IMR-90 (cell line): ENCODE results near the gene VPS13C. TPM values are rescaled to one million over a fixed set of nuclear protein-coding genes. Genes with fewer than 3 reads are reported as not detected.

ENCODE experiments used
- ATAC-seq: fragments of 200-7000 bp; cut with Tn5 transposase; 2 replicates; pipeline ENCODE4 v1.9.1; 2020; ENCODE audit warnings: low read depth, mild to moderate bottlenecking, moderate library complexity
- BruUV-seq: library from RNA; stranded (reverse); fragments of 400-500 nt; replicated peaks from 2 replicates; lab custom pipeline; 2021; lab: Mats Ljungman, UMichigan
- CTCF ChIA-PET: fragments of 300-600 bp; formaldehyde crosslinking; extraction: SDS; loops from one replicate; lab custom pipeline; 2021; ENCODE audit warnings: antibody characterized with exemption; lab: Yijun Ruan, JAX
- POLR2A ChIA-PET: fragments of 300-600 bp; sonication (Branson Sonifier 250); formaldehyde crosslinking; loops from one replicate; lab custom pipeline; 2022; ENCODE audit warnings: antibody characterized with exemption; ENCODE audit not compliant: unreplicated experiment; lab: Charles Lee
- DNase-seq: peaks from one replicate; pipeline ENCODE4 v3.0.0; 2013
- H2AFZ ChIP-seq: replicated peaks from 2 replicates; pipeline ENCODE3; 2013; ENCODE audit warnings: low read length, mild to moderate bottlenecking; ENCODE audit not compliant: poor library complexity
- H2AK5ac ChIP-seq: 2 replicates; pipeline ENCODE4 v1.6.1; 2013; ENCODE audit warnings: low read depth, low read length, inconsistent platforms
- H2AK9ac ChIP-seq: replicated peaks from 2 replicates; pipeline ENCODE3; 2013; ENCODE audit warnings: mild to moderate bottlenecking, low read depth, low read length, moderate library complexity; ENCODE audit not compliant: poor library complexity
- H2BK120ac ChIP-seq: 2 replicates; pipeline ENCODE4 v1.6.1; 2013; ENCODE audit warnings: low read depth, low read length, inconsistent platforms
- H2BK15ac ChIP-seq: 3 replicates; pipeline ENCODE4 v1.6.1; 2013; ENCODE audit warnings: low read depth, low read length, inconsistent platforms
- H2BK20ac ChIP-seq: 2 replicates; pipeline ENCODE4 v1.6.1; 2013; ENCODE audit warnings: low read depth, mild to moderate bottlenecking, inconsistent platforms, low read length, moderate library complexity
- H2BK5ac ChIP-seq: 2 replicates; pipeline ENCODE4 v1.6.1; 2013; ENCODE audit warnings: mild to moderate bottlenecking, low read depth, low read length, inconsistent platforms; ENCODE audit not compliant: poor library complexity, severe bottlenecking
- H3K14ac ChIP-seq: replicated peaks from 2 replicates; pipeline ENCODE4 v1.6.1; 2013; ENCODE audit warnings: low read depth, low read length, inconsistent platforms
- H3K18ac ChIP-seq: 2 replicates; pipeline ENCODE4 v1.6.1; 2013; ENCODE audit warnings: low read depth, low read length, control low read depth
- H3K23ac ChIP-seq: 2 replicates; pipeline ENCODE4 v1.6.1; 2013; ENCODE audit warnings: low read depth, low read length, inconsistent platforms
- H3K27ac ChIP-seq: 2 replicates; pipeline ENCODE4 v1.5.1; 2013; ENCODE audit warnings: mild to moderate bottlenecking, control low read depth, low read length; ENCODE audit not compliant: insufficient read depth
- H3K27me3 ChIP-seq: 2 replicates; pipeline ENCODE4 v1.6.1; 2013; ENCODE audit warnings: low read length; ENCODE audit not compliant: control insufficient read depth, insufficient read depth
- H3K36me3 ChIP-seq: 2 replicates; pipeline ENCODE4 v1.6.1; 2013; ENCODE audit warnings: low read length, mixed read lengths; ENCODE audit not compliant: control insufficient read depth, insufficient read depth
- H3K4ac ChIP-seq: 2 replicates; pipeline ENCODE4 v1.6.1; 2013; ENCODE audit warnings: low read depth, low read length, inconsistent platforms
- H3K4me1 ChIP-seq: 2 replicates; pipeline ENCODE4 v1.6.1; 2013; ENCODE audit warnings: low read length, mixed read lengths; ENCODE audit not compliant: control insufficient read depth, insufficient read depth
- H3K4me2 ChIP-seq: 2 replicates; pipeline ENCODE4 v1.6.1; 2013; ENCODE audit warnings: low read depth, mild to moderate bottlenecking, control low read depth, low read length, moderate library complexity
- H3K4me3 ChIP-seq: 2 replicates; pipeline ENCODE4 v1.5.1; 2013; ENCODE audit warnings: low read depth, mild to moderate bottlenecking, control low read depth, low read length, moderate library complexity; ENCODE audit not compliant: insufficient read depth
- H3K56ac ChIP-seq: 2 replicates; pipeline ENCODE4 v1.6.1; 2013; ENCODE audit warnings: low read length, inconsistent platforms; ENCODE audit not compliant: insufficient read depth; ENCODE audit errors: extremely low read depth
- H3K79me1 ChIP-seq, 2 experiments: 2 replicates each; pipeline ENCODE4 v1.6.1; 2013; ENCODE audit warnings: low read length in 2 of 2, inconsistent platforms in 1 of 2, low read depth in 1 of 2
- H3K9ac ChIP-seq: 2 replicates; pipeline ENCODE4 v1.6.1; 2013; ENCODE audit warnings: low read depth, low read length, control low read depth
- H3K9me1 ChIP-seq: 2 replicates; pipeline ENCODE4 v1.6.1; 2013; ENCODE audit warnings: low read length, inconsistent platforms; ENCODE audit not compliant: insufficient read depth
- H3K9me3 ChIP-seq: 2 replicates; pipeline ENCODE4 v1.6.1; 2013; ENCODE audit warnings: low read length; ENCODE audit not compliant: control insufficient read depth, insufficient read depth
- H4K20me1 ChIP-seq: 2 replicates; pipeline ENCODE4 v1.6.1; 2013; ENCODE audit warnings: low read length, inconsistent platforms; ENCODE audit not compliant: insufficient read depth
- H4K5ac ChIP-seq: 2 replicates; pipeline ENCODE4 v1.6.1; 2013; ENCODE audit warnings: mild to moderate bottlenecking, low read depth, low read length, control low read depth
- H4K8ac ChIP-seq, 2 experiments: 2 replicates each; pipeline ENCODE4 v1.6.1; 2013; ENCODE audit warnings: low read depth in 2 of 2, low read length in 2 of 2, control low read depth in 1 of 2, inconsistent platforms in 1 of 2
- H4K91ac ChIP-seq: 2 replicates; pipeline ENCODE4 v1.6.1; 2013; ENCODE audit warnings: low read depth, low read length, inconsistent platforms; ENCODE audit not compliant: insufficient read depth
- CEBPB ChIP-seq: IDR thresholded peaks from 2 replicates; pipeline ENCODE4 v1.6.1; 2012; ENCODE audit warnings: low read depth, low read length, improper control_type of control experiment
- CTCF ChIP-seq: conservative IDR thresholded peaks from 2 replicates; pipeline ENCODE4 v1.5.1; 2012; ENCODE audit warnings: mild to moderate bottlenecking, low read depth, low read length, improper control_type of control experiment
- ELK1 ChIP-seq: fragments of 150-350 bp; IDR thresholded peaks from 2 replicates; pipeline ENCODE4 v1.6.1; 2016; ENCODE audit warnings: low read depth, mild to moderate bottlenecking, low read length, moderate library complexity, borderline replicate concordance
- FOS ChIP-seq: fragments of 150-350 bp; IDR thresholded peaks from 2 replicates; pipeline ENCODE4 v1.6.1; 2016; ENCODE audit warnings: low read depth, low read length
- MAZ ChIP-seq: IDR thresholded peaks from 2 replicates; pipeline ENCODE4 v1.6.1; 2012; ENCODE audit warnings: low read depth, mild to moderate bottlenecking, low read length, improper control_type of control experiment, moderate library complexity, borderline replicate concordance
- MXI1 ChIP-seq: IDR thresholded peaks from 2 replicates; pipeline ENCODE4 v1.6.1; 2012; ENCODE audit warnings: low read depth, mild to moderate bottlenecking, low read length, moderate library complexity, borderline replicate concordance
- USF2 ChIP-seq: fragments of 150-350 bp; IDR thresholded peaks from 2 replicates; pipeline ENCODE4 v1.6.1; 2017; ENCODE audit warnings: mild to moderate bottlenecking, antibody characterized with exemption, low read length, low read depth
- WGBS, 2 experiments: methylation state at CpG; one replicate each; pipeline versions ENCODE4 v1.1.5 to v1.1.7; 2013; ENCODE audit warnings: missing lambda C conversion rate in 2 of 2; ENCODE audit not compliant: insufficient read length in 1 of 2; ENCODE audit errors: extremely low coverage in 2 of 2; 5-methylcytosine and 5-hydroxymethylcytosine counted together
- dilution Hi-C: fragments of 300-500 bp; cut with HindIII; formaldehyde crosslinking; loops from one replicate; pipeline ENCODE4 v1.14.3; 2018; ENCODE audit warnings: low sequenced_read_pairs; ENCODE audit not compliant: unreplicated experiment
- in situ Hi-C: fragments of 300-500 bp; cut with MboI; formaldehyde crosslinking; loops from 3 replicates; pipeline ENCODE4 v1.14.3; 2019; ENCODE audit warnings: low sequenced_read_pairs, inconsistent platforms, mixed read lengths
- intact Hi-C: fragments of 100-400 bp; cut with micrococcal nuclease; formaldehyde crosslinking; loops from 2 replicates; pipeline ENCODE4 v1.10.0; 2022
- polyA plus RNA-seq, 3 experiments: library from polyadenylated mRNA; depleted of rRNA; stranded (reverse); fragments of >200 nt; gene quantifications; 2 replicates each; pipeline ENCODE4 v1.2.3, GENCODE V29; 2012; ENCODE audit warnings: low replicate concordance in 1 of 3
- total RNA-seq: library from RNA; depleted of rRNA; stranded (reverse); fragments of >200 nt; gene quantifications from 2 replicates; pipeline ENCODE4 v1.2.3, GENCODE V29; 2012

VPS13C gene
- total and polyA plus RNA-seq, 2 of the 4 experiments (the other 2 are of a cell fraction), result 8.1 to 32.8 TPM

GRCh38 chr15:62020576-62021160 lies 39.6 kb downstream of the VPS13C start:
- no peak overlapping the region for H2BK120ac ChIP-seq
- in situ Hi-C loops (no loop called here), dilution Hi-C loops (no loop called here), intact Hi-C loops (no loop called here)
- H4K5ac ChIP-seq, result no peak overlapping the region
- H2AK9ac ChIP-seq, result no peak overlapping the region
- H4K20me1 ChIP-seq, result no peaks in the 10 kb centered on the region
- ChIA-PET CTCF (no interaction called here), POLR2A (no interaction called here)
- no peak overlapping the region for H3K56ac ChIP-seq
- peaks cover 5% of the 10 kb centered on the region; the same call in 1 of the 2 replicates for H3K36me3 ChIP-seq
- H3K4me1 ChIP-seq, result no peaks in the 10 kb centered on the region
- no peak overlapping the region for H2BK5ac ChIP-seq
- H3K4me3 ChIP-seq, result no peak overlapping the region
- no peak overlapping the region for H3K23ac ChIP-seq
- no TSS peak for BruUV-seq
- TF ChIP-seq CTCF (no peak), ELK1 (no peak), FOS (0 out of 2 replicates have a peak, but pooled peaks have one; percentile 35), USF2 (no peak), CEBPB (no peak), MXI1 (no peak), MAZ (no peak)
- H3K9ac ChIP-seq, result no peak overlapping the region
- no peaks in the 10 kb centered on the region for H3K27me3 ChIP-seq
- H3K4me2 ChIP-seq, result no peak overlapping the region
- no peak overlapping the region for H2AK5ac ChIP-seq
- H3K79me1 ChIP-seq, result no peaks in the 10 kb centered on the region
- H3K18ac ChIP-seq, result no peak overlapping the region
- H4K91ac ChIP-seq, result no peak overlapping the region
- ATAC-seq (no peak), DNase-seq (peak; percentile 54)
- H3K9me3 ChIP-seq, result no peaks in the 10 kb centered on the region
- H2AFZ ChIP-seq, result no peak overlapping the region
- H2BK15ac ChIP-seq, result no peak overlapping the region
- H4K8ac ChIP-seq, result no peak overlapping the region
- no peak overlapping the region for H3K14ac ChIP-seq
- no CpG with 5 or more reads among the region's 3 CpGs for WGBS, 2 experiments
- H3K9me1 ChIP-seq, result no peaks in the 10 kb centered on the region
- no peak overlapping the region for H2BK20ac ChIP-seq
- H3K27ac ChIP-seq, result no peak overlapping the region
- no peak overlapping the region for H3K4ac ChIP-seq
